DMS153 treated with DMSO at 0.1 percent for 48 hours (cell line): Measurements from ENCODE around the gene SLC6A3.
"Not testable (repeated sequence)": the region's sequence is repeated elsewhere in the genome, so short reads cannot be mapped to it uniquely, and the experiment has no call there.

Source experiments
- DNase-seq: peaks from one replicate; lab custom pipeline; 2025; ENCODE audit not compliant: unreplicated experiment; lab: John Stamatoyannopoulos, UW

The SLC6A3 gene

DNA sequence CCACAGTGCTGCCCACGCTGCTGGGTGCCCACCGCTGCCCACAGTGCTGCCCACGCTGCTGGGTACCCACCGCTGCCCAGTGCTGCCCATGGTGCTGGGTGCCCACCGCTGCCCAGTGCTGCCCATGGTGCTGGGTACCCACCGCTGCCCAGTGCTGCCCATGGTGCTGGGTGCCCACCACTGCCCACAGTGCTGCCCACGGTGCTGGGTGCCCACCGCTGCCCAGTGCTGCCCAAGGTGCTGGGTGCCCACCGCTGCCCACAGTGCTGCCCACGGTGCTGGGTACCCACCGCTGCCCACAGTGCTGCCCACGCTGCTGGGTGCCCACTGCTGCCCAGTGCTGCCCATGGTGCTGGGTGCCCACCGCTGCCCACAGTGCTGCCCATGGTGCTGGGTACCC is 22.7 kb downstream of the SLC6A3 start:
- DNase-seq = not testable (repeated sequence)

DNA sequence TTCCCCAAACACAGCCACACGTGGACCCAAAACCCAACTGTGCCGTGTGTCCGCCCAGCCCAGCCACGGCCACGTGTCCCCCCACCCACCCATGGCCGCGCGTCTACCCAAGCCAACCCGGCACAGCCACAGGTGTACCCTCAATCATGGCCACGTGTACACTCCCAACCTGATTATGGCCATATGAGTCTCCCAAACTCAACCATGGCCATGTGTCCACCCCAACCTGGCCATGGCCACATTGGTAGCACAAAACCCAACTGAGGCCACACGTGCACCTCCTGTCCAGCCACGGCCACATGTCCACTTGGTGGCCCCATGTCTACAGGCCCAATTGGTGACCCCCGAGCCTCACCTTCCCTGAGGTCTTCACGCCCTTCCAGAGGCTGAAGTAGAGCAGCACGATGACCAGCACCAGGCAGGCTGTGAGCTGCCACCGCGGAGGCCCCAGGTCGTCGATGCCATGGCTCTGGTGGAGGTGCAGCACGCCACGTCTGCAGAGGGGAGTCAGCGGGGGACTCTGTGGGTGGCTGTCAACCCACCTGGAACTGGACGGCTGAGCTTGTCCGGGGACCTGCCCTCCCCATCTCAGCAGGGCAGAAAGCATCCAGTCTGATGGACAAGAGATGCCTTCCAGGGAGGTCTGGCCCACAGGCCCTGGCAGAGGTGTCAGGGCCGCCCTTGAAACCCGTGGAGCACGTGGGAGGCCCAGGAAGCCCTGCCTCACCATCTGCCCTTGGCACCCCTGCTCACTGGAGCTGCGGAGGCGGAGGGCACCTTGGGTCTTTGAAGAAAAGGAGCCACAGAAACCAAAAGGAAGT is 23.5 kb downstream of the SLC6A3 start:
- no peak for DNase-seq

DNA sequence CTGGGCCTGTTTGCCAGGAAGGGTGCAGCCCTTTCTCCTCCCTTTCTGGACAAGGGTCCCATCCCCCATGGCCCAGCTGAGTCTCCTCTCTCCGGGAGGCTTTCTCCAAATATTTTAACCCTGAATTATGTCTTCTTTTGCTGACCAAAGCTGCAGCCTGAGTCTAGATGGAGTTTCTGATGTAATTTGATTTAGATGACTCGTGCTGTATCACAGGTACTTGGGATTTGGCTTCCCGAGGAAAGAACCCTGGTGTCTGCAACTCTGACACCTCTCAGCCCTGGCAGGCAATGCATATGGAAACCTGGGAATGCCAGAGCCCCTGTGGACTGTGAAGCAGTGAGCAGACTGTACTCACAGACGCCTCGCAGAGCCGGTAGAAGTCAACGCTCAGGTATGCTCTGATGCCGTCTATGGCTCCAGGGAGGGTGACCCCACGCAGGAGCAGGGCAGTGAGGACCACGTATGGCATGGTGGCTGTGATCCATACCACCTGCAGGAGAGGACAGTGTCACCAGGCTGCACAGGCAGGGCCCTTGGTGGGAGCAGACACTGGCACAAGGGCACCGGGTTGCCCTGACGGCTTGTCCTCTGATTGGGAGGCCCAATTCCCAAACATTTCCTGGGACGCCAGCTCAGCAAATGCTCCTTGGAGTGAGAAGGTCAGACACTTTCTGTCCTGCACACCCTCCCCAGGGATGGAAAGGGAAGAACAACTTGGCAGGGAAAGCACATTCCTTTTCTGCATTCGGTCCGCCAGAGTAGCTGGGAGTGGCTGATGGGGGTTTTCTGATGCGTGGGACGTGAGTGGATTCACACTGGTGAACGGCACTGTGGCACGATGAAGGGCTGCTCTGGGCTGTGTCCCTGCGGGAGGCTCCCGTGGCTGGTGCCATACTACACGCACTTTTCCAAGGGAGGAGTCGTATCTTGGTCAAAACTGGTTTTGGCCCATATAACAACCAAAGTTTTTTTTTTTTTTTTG is 24.7 kb downstream of the SLC6A3 start:
- no peak for DNase-seq

DNA sequence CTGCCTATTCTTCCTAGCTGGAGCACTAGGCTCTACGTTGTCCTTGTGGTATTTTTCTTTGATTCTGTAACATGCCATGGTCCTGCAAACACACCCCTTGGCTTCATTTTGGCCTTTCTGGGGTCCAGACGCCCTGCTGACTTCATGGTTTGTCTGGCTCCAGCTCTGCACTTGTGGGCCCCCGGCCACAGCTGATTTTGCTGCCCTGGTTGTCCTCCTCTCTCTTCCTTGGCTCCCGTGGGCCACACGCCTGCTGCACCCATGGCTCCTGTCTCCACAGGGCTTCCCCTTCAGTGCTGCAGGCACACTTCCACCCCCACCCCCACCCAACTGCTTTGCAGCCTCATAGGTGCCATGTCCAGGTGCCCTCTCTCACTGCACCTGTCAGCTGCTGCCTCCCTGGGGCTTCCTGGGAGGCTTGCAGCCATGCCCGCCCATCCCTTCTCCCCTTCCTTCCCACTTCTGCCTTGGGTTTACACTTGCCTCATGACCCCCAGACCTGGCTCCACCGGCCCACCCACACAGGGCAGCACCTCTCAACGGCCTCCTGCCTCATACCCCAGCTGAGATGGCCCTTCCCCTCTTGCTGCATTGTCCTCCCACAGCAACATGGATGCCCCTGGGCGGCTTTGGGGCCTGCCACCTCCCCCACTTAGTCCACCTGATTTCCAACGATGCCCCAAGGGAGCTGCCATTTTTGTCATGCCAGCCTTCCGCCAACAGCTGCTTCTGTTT is 25.6 kb downstream of the SLC6A3 start:
- no peak for DNase-seq

DNA sequence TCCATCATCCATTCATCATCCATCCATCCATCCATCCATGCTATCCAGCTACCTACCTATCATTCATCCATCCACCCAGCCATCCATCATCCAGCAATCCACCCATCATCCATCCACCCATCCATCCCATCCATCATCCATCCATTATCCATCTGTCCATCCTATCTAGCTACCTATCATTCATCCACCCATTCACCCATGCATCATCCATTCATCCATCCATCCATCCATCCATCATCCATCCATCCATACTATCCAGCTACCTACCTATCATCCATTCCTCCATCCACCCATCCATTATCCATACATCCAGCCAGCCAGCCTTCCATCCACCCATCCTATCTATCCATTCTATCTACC is 26.3 kb downstream of the SLC6A3 start:
- DNase-seq = no peak

DNA sequence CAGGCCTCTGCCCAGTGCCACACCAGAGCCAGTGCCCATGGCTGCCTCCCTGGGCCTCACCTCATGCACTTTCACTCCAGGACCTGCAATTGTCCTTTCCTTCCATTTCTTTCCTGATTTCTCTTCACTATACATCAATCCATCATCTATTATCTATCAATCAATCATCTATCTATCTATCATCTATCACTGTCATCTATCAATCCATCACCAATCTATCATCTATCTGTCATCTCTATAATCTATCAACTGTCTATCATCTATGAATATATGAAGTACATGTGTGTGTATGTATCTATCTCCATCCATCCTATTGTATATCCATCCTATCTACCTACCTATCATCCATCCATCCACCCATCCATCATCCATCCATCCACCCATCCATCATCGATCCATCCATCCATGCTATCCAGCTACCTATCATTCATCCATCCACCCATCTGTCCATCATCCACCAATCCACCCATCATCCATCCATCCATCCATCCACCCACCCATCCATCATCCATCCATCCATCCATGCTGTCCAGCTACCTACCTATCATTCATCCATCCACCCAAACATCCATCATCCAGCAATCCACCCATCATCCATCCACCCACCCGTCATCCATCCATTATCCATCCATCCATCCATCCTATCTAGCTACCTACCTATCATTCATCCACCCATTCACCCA is 26.9 kb downstream of the SLC6A3 start:
- DNase-seq = no peak

DNA sequence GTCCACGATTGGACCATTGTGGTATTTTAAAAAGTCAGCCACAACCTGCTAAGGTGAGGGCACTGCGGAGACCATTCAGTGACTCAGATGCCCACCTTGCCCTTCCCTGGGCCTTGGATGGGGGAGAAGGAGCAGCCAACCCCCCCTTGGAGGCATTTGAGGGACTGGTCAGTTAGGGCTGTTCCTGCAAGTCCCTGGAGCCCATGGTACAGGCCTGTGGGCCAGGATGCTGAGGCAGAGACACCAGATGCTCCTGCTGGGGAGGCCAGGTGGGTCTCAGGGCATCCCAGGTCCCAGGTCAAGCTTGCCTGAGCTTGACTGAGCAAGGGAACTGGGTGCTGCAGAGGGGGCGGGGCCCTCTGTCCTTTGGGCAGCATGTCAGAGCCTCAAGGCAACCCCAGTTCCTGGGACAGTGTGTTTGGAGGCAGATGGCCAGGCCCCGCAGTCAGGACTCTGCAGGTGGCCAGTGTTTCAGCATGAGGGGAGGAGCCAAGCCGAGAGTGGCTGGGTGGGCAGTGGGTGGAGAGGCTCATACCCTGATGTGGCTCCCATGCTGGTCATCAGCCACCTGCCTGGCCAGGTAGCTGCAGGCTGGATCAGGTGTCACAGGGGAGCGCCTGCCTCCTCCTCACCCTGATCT is 27.5 kb downstream of the SLC6A3 start:
- DNase-seq = no peak

DNA sequence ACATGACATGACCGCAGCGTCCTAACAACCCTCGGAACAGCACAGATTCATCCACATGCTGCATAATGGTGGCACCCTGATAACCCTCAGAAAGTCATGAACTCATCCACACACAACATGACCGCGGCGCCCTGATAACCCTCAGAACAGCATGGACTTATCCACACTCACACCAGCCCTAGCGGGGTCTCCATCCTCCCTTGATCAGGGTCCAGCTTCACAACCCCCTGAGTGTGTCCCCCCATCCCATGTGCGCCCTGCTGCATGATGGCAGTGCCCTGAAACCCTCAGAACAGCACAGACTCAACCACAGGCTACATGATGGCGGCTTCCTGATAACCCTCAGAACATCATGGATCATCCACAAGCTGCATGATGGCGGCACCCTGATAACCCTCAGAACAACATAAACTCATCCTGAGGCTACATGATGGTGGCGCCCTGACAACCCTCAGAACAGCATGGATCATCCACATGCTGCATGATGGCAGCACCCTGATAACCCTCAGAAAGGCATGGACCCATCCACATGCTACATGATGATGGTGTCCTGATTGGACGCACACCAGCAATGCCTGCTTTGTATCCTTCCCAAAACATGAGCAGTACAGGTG is 28.3 kb downstream of the SLC6A3 start:
- no peak for DNase-seq

DNA sequence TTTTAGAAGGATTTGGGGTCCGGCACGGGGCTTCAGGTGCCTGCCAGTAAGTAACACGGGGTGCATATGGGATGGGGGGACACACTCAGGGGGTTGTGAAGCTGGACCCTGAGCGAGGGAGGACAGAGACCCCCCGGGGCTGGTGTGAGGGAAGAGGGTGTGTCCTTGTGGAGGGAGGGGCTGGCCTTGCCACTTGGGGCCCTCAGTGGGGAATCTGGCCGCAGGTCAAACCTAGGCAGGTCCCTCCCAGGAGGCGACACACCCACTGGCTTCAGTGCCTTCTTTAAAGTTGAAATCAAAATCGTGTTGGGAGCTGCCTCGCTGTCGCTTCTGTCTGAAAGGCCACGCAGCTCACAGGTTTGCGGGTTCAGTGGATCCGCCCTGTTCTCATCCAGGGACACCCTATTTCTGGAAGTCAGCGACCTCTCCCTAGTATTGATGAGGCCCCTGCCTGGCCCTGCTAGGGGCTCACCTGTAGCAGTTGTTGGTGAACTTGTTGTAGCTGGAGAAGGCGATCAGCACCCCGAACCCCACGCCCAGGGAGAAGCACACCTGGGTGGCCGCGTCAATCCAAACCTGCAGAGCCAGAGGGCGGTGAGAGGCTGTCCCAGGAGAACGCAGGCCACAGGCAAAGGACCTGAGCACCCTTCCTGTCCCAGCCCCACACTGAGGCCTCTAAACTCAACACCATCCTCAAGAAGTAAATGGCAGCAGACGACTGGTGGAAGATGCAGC is 29.4 kb downstream of the SLC6A3 start:
- DNase-seq = no peak

DNA sequence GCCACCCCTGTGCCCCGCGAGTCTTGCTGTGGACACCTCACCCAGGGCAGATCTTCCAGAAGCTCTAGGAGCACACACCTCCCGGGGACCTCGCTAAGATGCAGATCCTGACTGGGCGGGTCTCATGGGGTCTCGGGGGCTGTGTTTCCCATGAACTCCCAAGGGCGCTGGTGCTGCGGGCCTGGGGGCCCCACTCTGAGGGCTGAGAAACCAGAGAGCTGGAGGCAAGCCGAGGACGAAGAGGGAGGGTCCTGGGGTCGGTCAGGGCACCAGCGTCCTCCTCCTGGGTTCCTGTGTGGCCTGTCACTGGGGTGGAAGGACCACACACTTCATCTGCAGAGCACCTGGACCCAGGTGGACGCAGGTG is 30.2 kb downstream of the SLC6A3 start:
- no peak for DNase-seq

DNA sequence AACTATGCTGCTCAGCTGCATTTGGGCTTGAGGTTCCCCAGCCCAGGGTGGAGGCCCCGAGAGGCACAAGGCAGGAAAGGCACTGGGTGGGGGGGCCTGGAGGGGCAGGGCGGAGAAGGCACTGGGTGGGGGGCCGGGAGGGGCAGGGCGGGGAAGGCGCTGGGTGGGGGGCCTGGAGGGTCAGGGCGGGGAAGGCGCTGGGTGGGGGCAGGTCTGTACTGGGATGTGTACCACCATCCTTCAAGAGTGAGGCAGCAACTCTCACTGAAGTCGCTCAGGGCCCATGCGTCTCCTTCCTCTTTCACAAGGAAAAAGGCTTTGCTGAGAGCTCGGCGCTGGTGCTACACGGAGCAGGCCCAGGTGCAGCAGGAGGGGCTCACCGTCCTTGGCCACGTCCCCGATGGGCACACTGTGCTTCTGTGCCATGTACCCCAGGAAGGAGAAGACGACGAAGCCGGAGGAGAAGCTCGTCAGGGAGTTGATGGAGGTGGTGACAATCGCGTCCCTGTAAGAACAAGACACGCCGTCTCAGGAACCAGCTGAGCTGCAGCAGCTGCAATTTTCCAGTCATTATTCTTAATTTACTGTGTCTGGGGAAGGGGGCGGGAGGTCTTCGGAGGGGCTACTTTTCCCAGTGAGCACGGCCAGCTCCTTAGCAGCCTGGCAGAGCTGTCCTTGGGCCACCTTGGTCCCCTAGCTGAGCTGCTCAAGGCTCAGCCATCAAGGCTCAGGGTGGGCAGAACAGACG is 30.8 kb downstream of the SLC6A3 start:
- DNase-seq = no peak

DNA sequence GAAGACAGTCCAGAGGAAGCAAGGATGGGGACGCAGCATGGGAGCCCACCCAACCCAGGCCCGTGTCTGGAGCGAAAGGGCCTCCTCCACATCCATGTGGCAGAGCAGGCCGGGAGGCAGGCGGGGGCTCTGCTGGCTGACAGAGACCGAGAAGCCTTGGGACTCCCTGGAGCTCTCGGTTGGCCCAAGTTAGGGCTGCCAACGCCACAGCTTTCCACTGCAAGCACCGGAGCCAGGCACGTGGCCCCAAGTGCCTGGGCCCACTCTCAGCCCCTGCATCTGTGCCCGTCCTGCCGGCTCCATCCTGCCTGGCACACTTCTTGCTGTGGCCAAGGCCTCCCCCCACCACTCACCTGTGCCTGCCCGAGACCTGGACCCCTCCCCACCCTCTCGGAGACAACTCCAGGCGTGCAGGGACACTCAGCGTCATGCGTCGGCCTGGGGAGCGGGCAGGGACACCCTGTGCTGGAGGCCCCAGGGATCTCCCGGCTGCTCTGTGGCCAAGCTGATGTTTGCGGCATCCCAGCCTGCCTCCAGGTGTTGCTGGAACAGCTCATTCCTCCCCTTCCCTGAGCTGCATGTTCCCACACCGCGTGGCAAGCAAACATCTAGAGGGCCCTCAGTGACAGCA is 31.5 kb downstream of the SLC6A3 start:
- no peak for DNase-seq

DNA sequence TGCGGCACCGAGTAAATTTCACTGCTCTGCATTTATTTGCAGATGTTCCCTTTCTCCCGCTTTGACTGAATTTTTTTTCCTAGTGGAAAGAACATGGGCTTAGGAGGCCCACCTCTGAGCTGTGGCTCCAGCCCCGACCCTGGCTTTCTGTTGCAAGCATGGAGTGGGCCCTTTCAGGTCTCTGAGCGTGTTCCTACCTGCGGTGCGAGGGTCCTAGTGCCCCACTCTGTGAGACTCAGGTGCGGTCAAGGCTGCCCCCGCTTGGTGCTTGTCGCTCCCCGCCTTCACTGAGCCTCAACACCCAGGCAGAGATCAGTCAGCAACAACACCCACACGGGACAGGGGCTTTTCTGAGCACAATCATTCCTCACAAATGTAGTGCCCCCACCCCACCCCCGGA is 32.0 kb downstream of the SLC6A3 start:
- no peak for DNase-seq

DNA sequence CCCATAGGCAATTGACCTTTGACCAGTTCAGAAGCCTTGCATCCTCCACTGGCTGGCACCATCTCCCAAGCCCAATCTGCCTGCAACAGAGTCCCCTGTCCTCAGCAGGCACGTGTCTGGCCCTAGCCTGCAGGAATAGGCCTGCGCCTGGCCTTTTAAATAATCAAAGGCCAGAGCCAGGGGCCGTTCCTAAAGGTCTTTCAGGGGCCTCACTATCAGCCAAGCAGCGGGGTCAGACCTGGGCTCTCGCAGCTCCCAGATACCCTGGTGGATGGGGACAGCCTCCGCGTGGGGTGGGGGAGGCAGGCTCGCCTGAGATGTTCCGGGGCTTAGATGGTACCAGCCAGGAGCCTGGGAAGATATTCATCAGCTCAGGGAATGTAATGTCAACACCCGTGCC is 32.6 kb downstream of the SLC6A3 start:
- no peak for DNase-seq

DNA sequence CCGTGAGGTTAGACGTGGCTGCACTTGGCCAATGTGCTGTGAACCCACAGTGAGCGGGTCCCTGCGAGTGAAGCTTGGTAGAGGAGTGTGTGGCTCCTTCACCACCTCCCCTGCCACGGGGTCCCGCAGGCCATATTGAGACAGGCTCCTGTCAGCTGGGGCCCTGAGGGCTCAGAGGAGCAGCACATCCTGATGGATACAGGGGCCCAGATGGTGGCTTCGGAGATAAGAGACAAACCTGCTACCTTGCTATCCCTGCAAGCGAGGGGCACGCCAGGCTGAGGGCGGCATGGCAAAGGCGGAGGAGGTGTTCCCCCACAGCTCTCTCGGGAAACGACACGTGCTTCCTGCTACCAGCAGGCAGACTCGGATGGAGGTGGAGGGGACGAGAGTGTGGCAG is 33.1 kb downstream of the SLC6A3 start:
- DNase-seq = no peak

DNA sequence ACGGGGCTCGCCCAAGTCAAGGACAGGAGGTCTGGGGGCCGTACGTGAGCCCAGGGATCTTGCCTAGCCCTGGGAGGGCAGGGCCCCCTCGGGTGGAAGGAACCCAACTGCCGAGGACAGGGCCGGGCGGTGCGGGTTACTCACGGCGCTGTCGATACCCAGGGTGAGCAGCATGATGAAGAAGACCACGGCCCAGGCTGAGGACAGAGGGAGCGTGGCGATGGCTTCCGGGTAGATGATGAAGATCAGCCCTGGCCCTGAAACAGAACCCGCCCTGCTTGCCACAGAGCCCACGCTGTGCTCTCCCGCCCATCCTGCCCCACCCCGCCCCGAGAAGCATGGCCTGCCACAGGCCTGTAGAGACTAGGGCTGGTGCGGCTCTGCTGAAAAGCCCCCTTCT is 34.1 kb downstream of the SLC6A3 start:
- DNase-seq = no peak

DNA sequence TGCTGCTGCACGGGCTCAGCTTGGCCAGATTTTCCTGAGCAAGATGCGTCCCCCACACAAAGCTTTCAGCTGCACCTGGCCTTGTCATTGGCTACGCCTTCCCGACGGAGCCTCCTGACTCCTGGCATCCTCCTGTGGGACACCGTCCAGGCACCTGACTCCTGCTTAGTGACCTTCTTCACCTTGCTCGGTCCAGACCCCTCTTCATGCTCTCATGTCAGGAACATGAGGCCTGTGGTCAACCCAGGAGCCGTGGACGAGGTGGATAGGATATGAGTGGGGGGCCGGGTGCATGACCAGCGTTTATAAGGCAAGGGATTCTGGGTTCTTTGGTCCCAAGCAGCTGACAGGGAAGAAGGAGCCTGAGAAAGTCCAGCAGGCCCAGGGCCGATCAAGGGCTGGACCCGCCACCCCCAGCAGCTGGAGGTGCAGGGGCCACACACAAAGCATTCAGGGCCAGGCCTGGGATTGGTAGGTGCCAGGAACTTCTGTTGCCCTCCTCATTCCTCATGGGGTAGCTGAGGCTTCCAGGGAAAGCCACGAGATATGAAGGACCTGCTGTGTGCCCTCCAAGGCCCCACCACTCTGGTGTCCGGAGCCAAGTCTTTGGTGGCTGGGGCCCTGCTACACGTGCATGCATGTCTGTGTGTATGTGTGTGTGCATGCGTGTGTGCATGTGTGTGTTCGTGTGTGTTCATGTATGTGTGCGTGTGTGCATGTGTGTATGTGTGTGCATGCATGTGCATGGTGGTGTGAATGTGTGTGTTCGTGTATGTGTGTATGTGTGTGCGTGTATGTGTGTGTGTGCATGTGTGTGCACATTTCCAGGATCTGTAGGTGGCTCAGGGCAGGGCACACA is 34.9 kb downstream of the SLC6A3 start:
- no peak for DNase-seq
